VCaP (cell line): ENCODE results near the gene CYP2D6.
A peak's percentile ranks its signal among the peaks of the same experiment; 100 is the strongest.

Experiments used
- H3K27ac ChIP-seq: fragments of 450-650 bp; 2 replicates; pipeline ENCODE4 v1.5.1; 2017
- TF ChIP-seq, protein P1 (sequence below): fragments of 450-650 bp; conservative IDR thresholded peaks from 2 replicates; pipeline ENCODE4 v1.5.1; 2017; ENCODE audit warnings: mild to moderate bottlenecking, moderate library complexity

The CYP2D6 gene

DNA sequence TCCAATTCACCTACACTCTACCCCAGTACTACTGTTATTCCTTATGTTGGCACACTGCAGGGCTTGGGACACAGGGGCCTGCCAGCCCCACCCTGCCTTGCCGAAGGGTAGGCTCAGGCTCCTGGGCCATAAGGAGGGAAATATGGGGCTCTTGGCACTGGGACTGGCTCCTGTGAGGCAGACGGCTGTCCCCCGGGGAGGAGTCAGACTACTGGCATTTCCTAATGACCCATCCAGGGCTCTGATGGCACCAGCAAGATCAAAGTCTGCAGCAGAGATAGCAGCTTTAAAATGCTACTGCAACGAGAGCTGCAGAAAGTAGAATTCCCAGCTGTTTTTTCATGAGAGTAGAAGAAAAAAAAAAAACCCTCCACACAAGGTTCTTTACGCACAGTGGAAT is 42.2 kb upstream of the CYP2D6 start:
- H3K27ac ChIP-seq, result no peak overlapping the region
- TF ChIP-seq, protein P1, sequence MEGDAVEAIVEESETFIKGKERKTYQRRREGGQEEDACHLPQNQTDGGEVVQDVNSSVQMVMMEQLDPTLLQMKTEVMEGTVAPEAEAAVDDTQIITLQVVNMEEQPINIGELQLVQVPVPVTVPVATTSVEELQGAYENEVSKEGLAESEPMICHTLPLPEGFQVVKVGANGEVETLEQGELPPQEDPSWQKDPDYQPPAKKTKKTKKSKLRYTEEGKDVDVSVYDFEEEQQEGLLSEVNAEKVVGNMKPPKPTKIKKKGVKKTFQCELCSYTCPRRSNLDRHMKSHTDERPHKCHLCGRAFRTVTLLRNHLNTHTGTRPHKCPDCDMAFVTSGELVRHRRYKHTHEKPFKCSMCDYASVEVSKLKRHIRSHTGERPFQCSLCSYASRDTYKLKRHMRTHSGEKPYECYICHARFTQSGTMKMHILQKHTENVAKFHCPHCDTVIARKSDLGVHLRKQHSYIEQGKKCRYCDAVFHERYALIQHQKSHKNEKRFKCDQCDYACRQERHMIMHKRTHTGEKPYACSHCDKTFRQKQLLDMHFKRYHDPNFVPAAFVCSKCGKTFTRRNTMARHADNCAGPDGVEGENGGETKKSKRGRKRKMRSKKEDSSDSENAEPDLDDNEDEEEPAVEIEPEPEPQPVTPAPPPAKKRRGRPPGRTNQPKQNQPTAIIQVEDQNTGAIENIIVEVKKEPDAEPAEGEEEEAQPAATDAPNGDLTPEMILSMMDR, result no peak

DNA sequence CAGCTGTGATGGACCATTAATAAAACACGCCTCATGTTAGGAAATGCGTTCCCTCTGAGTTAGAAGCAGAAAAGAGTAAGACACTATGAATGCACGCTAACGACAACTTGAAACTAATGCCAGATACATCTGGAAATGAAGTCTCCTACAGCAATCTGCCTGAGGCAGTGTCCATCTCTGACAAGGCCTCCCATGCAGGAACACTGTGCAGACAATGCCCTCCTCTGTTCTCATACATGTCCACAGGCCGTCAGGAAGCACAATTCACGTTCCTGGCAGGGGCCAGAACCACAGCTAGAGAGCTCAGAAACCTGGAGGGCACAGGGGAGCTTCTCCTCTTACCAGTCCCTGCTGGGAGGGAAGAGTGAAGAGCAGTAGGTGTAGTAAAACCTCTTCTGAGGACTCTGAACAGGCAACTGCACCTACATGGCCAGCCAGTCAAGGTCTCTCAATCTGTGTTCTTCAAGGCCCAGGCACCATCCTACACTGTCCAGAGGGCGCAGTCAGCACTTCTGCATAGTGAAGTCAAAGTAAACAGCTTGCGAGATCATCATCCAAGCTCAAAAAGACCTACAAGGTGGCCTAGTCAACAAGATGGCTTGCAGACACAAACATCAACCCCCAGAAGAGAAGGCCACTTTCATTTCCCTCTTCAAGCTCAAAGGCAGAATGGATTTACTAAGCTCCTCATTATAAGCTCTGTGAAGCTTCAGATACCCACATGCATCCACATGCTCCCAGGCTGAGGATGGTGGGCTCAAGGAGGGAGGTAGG is 41.5 kb upstream of the CYP2D6 start:
- H3K27ac ChIP-seq, result no peak overlapping the region
- TF ChIP-seq, protein P1, result no peak

DNA sequence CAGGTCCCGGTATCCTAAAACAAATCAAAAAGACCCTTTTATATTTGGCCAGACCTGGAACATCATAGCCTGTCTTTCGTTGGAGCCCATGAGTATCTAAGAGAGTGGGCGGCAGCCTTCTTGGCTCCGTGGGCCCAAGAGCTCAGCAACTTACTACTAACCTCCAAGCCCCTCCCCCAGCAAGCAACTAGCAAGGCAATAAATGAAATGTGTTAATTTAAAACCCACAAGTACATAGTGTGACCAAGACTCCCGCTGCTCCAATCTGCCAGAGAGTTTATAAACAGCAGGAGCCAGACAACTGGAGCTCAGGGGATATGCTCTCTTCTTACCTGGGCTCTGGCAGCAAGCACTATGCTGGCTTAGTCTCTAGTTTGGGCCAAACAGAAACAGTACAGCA is 40.8 kb upstream of the CYP2D6 start:
- TF ChIP-seq, protein P1, result no peak
- H3K27ac ChIP-seq, result no peak overlapping the region

DNA sequence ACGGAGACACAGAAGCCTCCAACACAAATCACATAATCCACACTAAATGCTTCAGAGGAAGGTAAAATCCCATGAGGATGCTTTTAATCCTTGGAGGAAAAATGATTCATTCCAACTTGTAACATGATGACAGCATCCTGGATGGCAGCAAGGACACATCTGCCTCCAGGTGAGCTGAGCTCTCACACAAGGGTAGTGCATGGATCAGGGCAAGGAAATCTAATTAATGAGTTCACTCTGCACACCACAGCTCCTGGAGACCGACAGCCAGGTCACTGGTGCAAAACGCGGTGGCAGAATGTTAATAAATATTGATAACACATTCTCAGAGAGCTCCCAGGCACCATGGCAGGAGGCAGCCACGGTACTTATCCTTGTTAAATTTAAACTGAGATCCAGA is 40.3 kb upstream of the CYP2D6 start:
- TF ChIP-seq, protein P1, result no peak
- H3K27ac ChIP-seq, result no peak overlapping the region

DNA sequence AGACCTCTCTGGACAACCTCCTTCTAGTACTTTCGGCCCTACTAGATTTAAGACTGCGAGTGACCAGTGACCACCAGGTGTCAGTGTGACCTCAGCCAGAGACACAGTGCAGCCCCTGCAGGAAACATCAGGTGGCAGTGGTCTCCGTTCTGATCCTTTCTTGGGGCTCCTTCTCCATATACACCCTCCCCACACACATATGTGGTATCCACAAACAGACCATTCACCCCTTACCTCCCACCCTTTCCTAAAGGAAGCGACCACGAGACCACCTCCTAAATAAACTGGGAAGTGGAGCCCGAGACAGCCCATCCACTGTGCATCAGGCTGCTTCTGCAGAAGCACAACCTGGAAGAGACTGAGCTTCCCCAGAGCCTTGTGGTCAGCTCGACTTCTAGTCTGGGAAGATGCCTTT is 38.5 kb upstream of the CYP2D6 start:
- TF ChIP-seq, protein P1, result peak; percentile 95
- H3K27ac ChIP-seq, result no peak overlapping the region

DNA sequence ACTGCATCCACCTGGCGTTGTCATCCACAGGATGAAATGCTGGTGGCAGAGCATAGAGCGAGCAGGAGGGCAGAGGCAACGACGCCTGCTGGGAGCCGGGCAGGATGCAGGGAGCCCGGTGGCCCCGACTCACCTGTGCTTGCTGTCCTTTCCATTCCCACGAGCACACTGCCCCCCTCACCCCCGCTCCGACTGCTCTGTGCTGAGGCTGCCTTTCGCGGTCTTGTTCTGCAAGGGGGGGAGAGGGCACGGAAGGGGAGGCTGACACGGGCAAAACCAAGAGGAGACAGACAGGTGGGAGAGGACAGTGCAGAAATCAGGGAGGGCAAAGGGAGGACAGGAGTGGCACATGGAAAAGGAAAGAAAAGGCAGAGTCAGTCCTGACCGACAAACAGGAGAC is 37.9 kb upstream of the CYP2D6 start:
- TF ChIP-seq, protein P1, result no peak
- no peak overlapping the region for H3K27ac ChIP-seq

DNA sequence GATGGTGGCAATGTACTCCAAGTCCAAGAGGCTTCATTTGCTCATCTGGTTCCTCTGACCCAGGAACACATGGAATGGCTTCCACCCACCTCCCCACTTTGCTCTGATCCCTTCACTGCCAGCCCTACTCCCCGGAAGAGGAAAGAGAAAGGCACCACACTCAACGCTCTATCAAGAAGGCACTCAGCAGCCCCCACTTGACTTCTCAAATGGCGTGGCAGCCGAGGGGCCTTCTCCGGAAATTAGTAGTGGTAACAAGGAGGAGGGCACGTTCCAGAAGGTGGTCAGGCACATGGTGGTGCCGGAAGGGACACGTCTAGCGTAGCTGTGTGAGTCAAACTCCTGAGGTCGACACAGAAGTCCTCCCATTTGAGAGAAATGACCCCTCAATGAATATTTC is 36.5 kb upstream of the CYP2D6 start:
- no peak overlapping the region for H3K27ac ChIP-seq
- TF ChIP-seq, protein P1, result no peak
